Iris pigment epithelial cell (primary cell): Measurements from ENCODE around the gene KRTAP1-5.
"Not testable (repeated sequence)": the region's sequence is repeated elsewhere in the genome, so short reads cannot be mapped to it uniquely, and the experiment has no call there.

ENCODE experiments used
- DNase-seq: peaks from one replicate; pipeline ENCODE4 v3.0.0-alpha.2; 2011; ENCODE audit warnings: low read depth

Gene KRTAP1-5

GRCh38 chr17:41048441-41048840, 21.4 kb upstream of the KRTAP1-5 start:
- peak; percentile 56 for DNase-seq

GRCh38 chr17:41046735-41047465, 19.9 kb upstream of the KRTAP1-5 start, which contains the start of gene KRTAP2-1:
Gene KRTAP2-1, minus strand, starts transcription at chr17:41047316. Its CDS starts 49 bp downstream, at chr17:41047267.
- not testable (repeated sequence) for DNase-seq

- DNase-seq: no peak
Observed at GRCh38 chr17:41042953-41043352, 15.9 kb upstream of the KRTAP1-5 start.

- DNase-seq: not testable (repeated sequence)
Observed at GRCh38 chr17:41040783-41041571, 14.0 kb upstream of the KRTAP1-5 start, which contains the start of gene KRTAP1-1. Gene KRTAP1-1, minus strand, starts transcription at chr17:41041450. Its CDS starts 53 bp downstream, at chr17:41041397.

- DNase-seq: no peak
Observed at GRCh38 chr17:41037853-41038350, 10.9 kb upstream of the KRTAP1-5 start.

- DNase-seq: not testable (repeated sequence)
Observed at GRCh38 chr17:41034346-41034935, 7.4 kb upstream of the KRTAP1-5 start, which contains the start of gene KRTAP1-3. Gene KRTAP1-3, minus strand, starts transcription at chr17:41034874. Its CDS starts 53 bp downstream, at chr17:41034821.

GRCh38 chr17:41029633-41030245, 2.7 kb upstream of the KRTAP1-5 start, which contains the start of gene KRTAP1-4:
Gene KRTAP1-4, minus strand, starts transcription at chr17:41030195. Its CDS starts 117 bp downstream, at chr17:41030078.
- DNase-seq: no peak

GRCh38 chr17:41024697-41025096, 2.3 kb downstream of the KRTAP1-5 start:
- DNase-seq: no peak

GRCh38 chr17:41020336-41020735, 6.7 kb downstream of the KRTAP1-5 start:
- DNase-seq: no peak

GRCh38 chr17:41019415-41019814, 7.6 kb downstream of the KRTAP1-5 start:
- no peak for DNase-seq

GRCh38 chr17:41018541-41018940, 8.5 kb downstream of the KRTAP1-5 start:
- no peak for DNase-seq

- DNase-seq: no peak
Observed at GRCh38 chr17:41016578-41017215, 10.3 kb downstream of the KRTAP1-5 start.

- no peak for DNase-seq
Observed at GRCh38 chr17:41015454-41015853, 11.6 kb downstream of the KRTAP1-5 start.

GRCh38 chr17:41013606-41014005, 13.4 kb downstream of the KRTAP1-5 start:
- DNase-seq: peak; percentile 26

- DNase-seq: no peak
Observed at GRCh38 chr17:41013181-41013580, 13.8 kb downstream of the KRTAP1-5 start.

- DNase-seq: no peak
Observed at GRCh38 chr17:41012326-41013120, 14.5 kb downstream of the KRTAP1-5 start.

GRCh38 chr17:41010441-41010840, 16.6 kb downstream of the KRTAP1-5 start:
- DNase-seq: peak; percentile 50

- DNase-seq: peak; percentile 55
Observed at GRCh38 chr17:41009936-41010335, 17.1 kb downstream of the KRTAP1-5 start.

GRCh38 chr17:41009301-41009760, 17.7 kb downstream of the KRTAP1-5 start:
- DNase-seq: no peak

- no peak for DNase-seq
Observed at GRCh38 chr17:41008811-41009210, 18.2 kb downstream of the KRTAP1-5 start, which contains the start of gene KRTAP3-1. Gene KRTAP3-1, minus strand, starts transcription at chr17:41009128. Its CDS starts 54 bp downstream, at chr17:41009074.
